A673 (cell line): ENCODE data around the gene CFAP52. TPM values are rescaled to one million over a fixed set of nuclear protein-coding genes. Genes with fewer than 3 reads are reported as not detected.

Source experiments
- BruUV-seq: library from RNA; stranded (reverse); fragments of 400-500 nt; replicated peaks from 2 replicates; lab custom pipeline; 2021; lab: Mats Ljungman, UMichigan
- CTCF ChIA-PET: fragments of 300-600 bp; sonication (Branson Sonifier 250); formaldehyde crosslinking; loops from one replicate; lab custom pipeline; 2022; ENCODE audit warnings: antibody characterized with exemption; lab: Charles Lee
- POLR2A ChIA-PET: fragments of 300-600 bp; sonication (Branson Sonifier 250); formaldehyde crosslinking; loops from one replicate; lab custom pipeline; 2022; ENCODE audit warnings: antibody characterized with exemption; ENCODE audit not compliant: low non-redundant PET; lab: Charles Lee
- DNase-seq: peaks from one replicate; pipeline ENCODE4 v3.0.0-alpha.2; 2015; ENCODE audit warnings: low spot score
- H3K27ac ChIP-seq: fragments of 200-600 bp; sonication (generic); 2 replicates; pipeline ENCODE4 v1.5.1; 2016; ENCODE audit warnings: mixed run types, low read depth, mild to moderate bottlenecking, mixed read lengths, antibody characterized with exemption, low read length; ENCODE audit not compliant: poor library complexity, severe bottlenecking
- H3K27me3 ChIP-seq: fragments of 200-600 bp; sonication (generic); replicated peaks from 2 replicates; pipeline ENCODE4 v1.6.1; 2017; ENCODE audit warnings: mixed run types, low read depth, mild to moderate bottlenecking, mixed read lengths, antibody characterized with exemption, low read length; ENCODE audit not compliant: insufficient read depth, poor library complexity
- H3K36me3 ChIP-seq: fragments of 200-600 bp; sonication (generic); 2 replicates; pipeline ENCODE4 v1.6.1; 2016; ENCODE audit warnings: mixed run types, mild to moderate bottlenecking, mixed read lengths, antibody characterized with exemption, low read length; ENCODE audit not compliant: insufficient read depth, poor library complexity, severe bottlenecking
- H3K4me1 ChIP-seq: fragments of 200-600 bp; sonication (generic); 2 replicates; pipeline ENCODE4 v1.6.1; 2017; ENCODE audit warnings: mixed run types, mild to moderate bottlenecking, mixed read lengths, antibody characterized with exemption, low read length; ENCODE audit not compliant: insufficient read depth, poor library complexity, severe bottlenecking
- H3K4me3 ChIP-seq: fragments of 200-600 bp; sonication (generic); 2 replicates; pipeline ENCODE4 v1.5.1; 2016; ENCODE audit warnings: low read depth, mixed run types, mild to moderate bottlenecking, mixed read lengths, low read length; ENCODE audit not compliant: poor library complexity, severe bottlenecking
- H3K9me3 ChIP-seq: fragments of 200-600 bp; sonication (generic); 2 replicates; pipeline ENCODE4 v1.6.1; 2016; ENCODE audit warnings: mixed run types, low read depth, mild to moderate bottlenecking, mixed read lengths, antibody characterized with exemption, low read length; ENCODE audit not compliant: poor library complexity, severe bottlenecking
- EZH2 ChIP-seq: fragments of 200-600 bp; sonication (generic); IDR thresholded peaks from 2 replicates; pipeline ENCODE4 v1.6.1; 2017; ENCODE audit warnings: borderline replicate concordance, low read depth, mild to moderate bottlenecking, mixed read lengths, antibody characterized with exemption, low read length; ENCODE audit not compliant: poor library complexity, severe bottlenecking
- intact Hi-C: fragments of 100-400 bp; cut with micrococcal nuclease; formaldehyde crosslinking; loops from one replicate; pipeline ENCODE4 v1.10.0; 2022; ENCODE audit not compliant: unreplicated experiment
- total RNA-seq: library from RNA; stranded (reverse); gene quantifications from 2 replicates; pipeline ENCODE4 v1.2.3, GENCODE V29; 2021
- TF ChIP-seq, protein P1 (sequence below): fragments of 300-800, 200-600 bp; sonication (generic); conservative IDR thresholded peaks from 2 replicates; pipeline ENCODE4 v1.5.1; 2017; ENCODE audit warnings: low read depth, mild to moderate bottlenecking, antibody characterized with exemption, low read length, moderate library complexity, mixed read lengths

The CFAP52 gene
- total RNA-seq, 1 experiment from 2014 or later, result not detected

GRCh38 chr17:9684955-9685621, 108.6 kb downstream of the CFAP52 start:
- ChIA-PET POLR2A (no interaction called here), CTCF (no interaction called here)
- no peak for DNase-seq
- Histone ChIP-seq H3K27me3 (no peaks in the 10 kb centered on the region), H3K27ac (no peak overlapping the region), H3K9me3 (peaks cover 6% of the 10 kb centered on the region), H3K4me1 (no peaks in the 10 kb centered on the region), H3K36me3 (no peaks in the 10 kb centered on the region), H3K4me3 (no peak overlapping the region)
- no TSS peak for BruUV-seq
- intact Hi-C loops, result no loop called here
- TF ChIP-seq EZH2, result no peak
- TF ChIP-seq, protein P1, sequence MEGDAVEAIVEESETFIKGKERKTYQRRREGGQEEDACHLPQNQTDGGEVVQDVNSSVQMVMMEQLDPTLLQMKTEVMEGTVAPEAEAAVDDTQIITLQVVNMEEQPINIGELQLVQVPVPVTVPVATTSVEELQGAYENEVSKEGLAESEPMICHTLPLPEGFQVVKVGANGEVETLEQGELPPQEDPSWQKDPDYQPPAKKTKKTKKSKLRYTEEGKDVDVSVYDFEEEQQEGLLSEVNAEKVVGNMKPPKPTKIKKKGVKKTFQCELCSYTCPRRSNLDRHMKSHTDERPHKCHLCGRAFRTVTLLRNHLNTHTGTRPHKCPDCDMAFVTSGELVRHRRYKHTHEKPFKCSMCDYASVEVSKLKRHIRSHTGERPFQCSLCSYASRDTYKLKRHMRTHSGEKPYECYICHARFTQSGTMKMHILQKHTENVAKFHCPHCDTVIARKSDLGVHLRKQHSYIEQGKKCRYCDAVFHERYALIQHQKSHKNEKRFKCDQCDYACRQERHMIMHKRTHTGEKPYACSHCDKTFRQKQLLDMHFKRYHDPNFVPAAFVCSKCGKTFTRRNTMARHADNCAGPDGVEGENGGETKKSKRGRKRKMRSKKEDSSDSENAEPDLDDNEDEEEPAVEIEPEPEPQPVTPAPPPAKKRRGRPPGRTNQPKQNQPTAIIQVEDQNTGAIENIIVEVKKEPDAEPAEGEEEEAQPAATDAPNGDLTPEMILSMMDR, result no peak

Other genes starting within 250 kb of the CFAP52 start
- gene STX8, start 822 bp upstream of the CFAP52 start, total RNA-seq, result 51.4 and 56.4 TPM in 2 replicates
- 0.26 and 0.34 TPM in 2 replicates for gene USP43, start 68.9 kb downstream of the CFAP52 start, total RNA-seq
- gene DHRS7C, start 214.9 kb downstream of the CFAP52 start, total RNA-seq, result not detected in 2 replicates
- not detected in 2 replicates for gene GSG1L2, start 245.4 kb downstream of the CFAP52 start, total RNA-seq
- not detected in 2 replicates for gene GLP2R, start 249.3 kb downstream of the CFAP52 start, total RNA-seq